Kidney epithelial cell (primary cell): ENCODE results near the gene ARHGAP21. TPM values are rescaled to one million over a fixed set of nuclear protein-coding genes. Genes with fewer than 3 reads are reported as not detected.
A peak's percentile ranks its signal among the peaks of the same experiment; 100 is the strongest.
"Not testable (repeated sequence)": the region's sequence is repeated elsewhere in the genome, so short reads cannot be mapped to it uniquely, and the experiment has no call there.

Experiments used
- DNase-seq: peaks from one replicate; pipeline ENCODE4 v3.0.0-alpha.2; 2010; ENCODE audit warnings: low read depth
- H3K27me3 ChIP-seq: 2 replicates; pipeline ENCODE4 v1.6.0; 2011; ENCODE audit warnings: low read length; ENCODE audit not compliant: control insufficient read depth, insufficient read depth
- H3K36me3 ChIP-seq: 2 replicates; pipeline ENCODE4 v1.5.1; 2011; ENCODE audit warnings: low read length; ENCODE audit not compliant: control insufficient read depth, insufficient read depth
- H3K4me3 ChIP-seq: 2 replicates; pipeline ENCODE4 v1.5.1; 2011; ENCODE audit warnings: low read depth, mild to moderate bottlenecking, control low read depth, low read length
- total RNA-seq: library from RNA; depleted of rRNA; stranded (reverse); fragments of >200 nt; gene quantifications from 2 replicates; pipeline ENCODE4 v1.2.3, GENCODE V29; 2015
- TF ChIP-seq, protein P1 (sequence below): IDR thresholded peaks from 2 replicates; pipeline ENCODE4 v1.5.1; 2011; ENCODE audit warnings: mild to moderate bottlenecking, moderate library complexity, low read length, control low read depth, inconsistent platforms; ENCODE audit not compliant: insufficient read depth, poor library complexity, severe bottlenecking

Gene ARHGAP21
- total RNA-seq, result 71.8 and 73.0 TPM in 2 replicates

DNA sequence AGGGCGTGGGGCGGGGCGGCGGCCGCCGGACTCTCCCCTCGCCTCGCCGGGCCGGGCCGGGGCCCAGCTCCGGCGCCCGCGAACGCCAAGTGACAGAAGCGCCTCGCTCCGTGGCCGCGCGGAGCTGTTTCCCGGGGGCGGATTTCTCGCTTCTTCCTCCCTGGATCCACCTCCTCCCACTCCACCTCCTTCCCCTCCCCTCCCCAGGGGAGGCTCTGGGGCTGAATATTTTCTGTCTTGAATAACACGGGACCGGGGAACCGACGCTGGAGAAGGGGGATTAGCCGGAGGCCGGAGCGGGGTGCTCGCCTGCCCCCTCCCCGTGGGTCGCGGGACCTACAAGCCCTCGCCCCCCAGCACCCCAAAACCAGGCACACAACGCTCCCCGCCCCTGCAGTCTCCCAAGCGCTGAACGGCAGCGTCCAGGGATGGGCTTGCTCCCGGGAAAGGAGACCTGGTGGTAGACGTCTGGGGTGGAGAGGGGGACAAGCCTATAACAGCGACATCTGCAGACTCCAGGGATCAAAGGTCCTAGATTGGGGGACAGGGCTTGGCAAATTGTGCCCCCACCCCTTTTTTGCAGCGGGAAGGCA, at the start of gene ARHGAP21:
ARHGAP21 (minus strand) TSS at position 100 of the 593 bp plus-strand sequence. CDS start 1,988 bp downstream, outside the sequence.
- Histone ChIP-seq H3K4me3 (peak within 1 kb of the TSS; percentile 83), H3K36me3 (no peaks in the 10 kb centered on the region), H3K27me3 (no peaks in the 10 kb centered on the region)
- DNase-seq, result no peak
- TF ChIP-seq, protein P1, sequence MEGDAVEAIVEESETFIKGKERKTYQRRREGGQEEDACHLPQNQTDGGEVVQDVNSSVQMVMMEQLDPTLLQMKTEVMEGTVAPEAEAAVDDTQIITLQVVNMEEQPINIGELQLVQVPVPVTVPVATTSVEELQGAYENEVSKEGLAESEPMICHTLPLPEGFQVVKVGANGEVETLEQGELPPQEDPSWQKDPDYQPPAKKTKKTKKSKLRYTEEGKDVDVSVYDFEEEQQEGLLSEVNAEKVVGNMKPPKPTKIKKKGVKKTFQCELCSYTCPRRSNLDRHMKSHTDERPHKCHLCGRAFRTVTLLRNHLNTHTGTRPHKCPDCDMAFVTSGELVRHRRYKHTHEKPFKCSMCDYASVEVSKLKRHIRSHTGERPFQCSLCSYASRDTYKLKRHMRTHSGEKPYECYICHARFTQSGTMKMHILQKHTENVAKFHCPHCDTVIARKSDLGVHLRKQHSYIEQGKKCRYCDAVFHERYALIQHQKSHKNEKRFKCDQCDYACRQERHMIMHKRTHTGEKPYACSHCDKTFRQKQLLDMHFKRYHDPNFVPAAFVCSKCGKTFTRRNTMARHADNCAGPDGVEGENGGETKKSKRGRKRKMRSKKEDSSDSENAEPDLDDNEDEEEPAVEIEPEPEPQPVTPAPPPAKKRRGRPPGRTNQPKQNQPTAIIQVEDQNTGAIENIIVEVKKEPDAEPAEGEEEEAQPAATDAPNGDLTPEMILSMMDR, result no peak

DNA sequence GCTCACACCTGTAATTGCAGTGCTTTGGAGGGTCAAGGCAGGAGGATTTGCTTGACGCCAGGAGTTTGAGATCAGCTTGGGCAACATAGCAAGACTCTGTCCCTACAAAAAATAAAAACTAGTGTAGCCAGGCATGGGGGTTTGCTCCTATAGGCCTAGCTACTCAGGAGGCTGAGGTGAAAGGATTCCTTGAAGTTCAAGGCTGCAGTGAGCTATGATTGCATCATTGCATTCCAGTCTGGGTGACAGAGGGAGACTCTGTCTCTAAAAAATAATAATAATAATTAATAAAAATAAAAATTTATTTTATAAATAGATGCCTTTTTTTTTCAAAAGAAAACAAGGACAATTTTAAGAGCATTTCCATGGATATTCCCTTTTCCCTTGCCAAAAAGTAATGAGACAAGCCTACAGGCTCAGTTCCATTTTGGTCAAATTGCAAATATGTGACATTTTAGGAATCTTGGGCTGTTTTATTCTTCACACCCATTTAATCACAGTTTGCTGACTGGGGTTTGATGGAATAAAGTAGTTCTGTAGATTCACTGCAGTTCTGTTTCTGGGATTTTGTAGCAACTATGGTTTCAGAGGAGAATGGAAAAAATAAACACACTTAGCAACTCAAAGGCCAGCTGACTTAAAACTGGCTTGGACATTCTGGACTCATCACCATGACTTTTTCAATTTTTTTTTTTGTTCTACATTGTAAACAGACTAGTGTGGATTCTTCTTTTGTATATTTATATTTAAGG, 48.4 kb upstream of the ARHGAP21 start:
- no peak for DNase-seq
- TF ChIP-seq, protein P1, result no peak
- H3K36me3 ChIP-seq, result no peaks in the 10 kb centered on the region
- H3K4me3 ChIP-seq, result no peak overlapping the region
- H3K27me3 ChIP-seq, result no peaks in the 10 kb centered on the region

DNA sequence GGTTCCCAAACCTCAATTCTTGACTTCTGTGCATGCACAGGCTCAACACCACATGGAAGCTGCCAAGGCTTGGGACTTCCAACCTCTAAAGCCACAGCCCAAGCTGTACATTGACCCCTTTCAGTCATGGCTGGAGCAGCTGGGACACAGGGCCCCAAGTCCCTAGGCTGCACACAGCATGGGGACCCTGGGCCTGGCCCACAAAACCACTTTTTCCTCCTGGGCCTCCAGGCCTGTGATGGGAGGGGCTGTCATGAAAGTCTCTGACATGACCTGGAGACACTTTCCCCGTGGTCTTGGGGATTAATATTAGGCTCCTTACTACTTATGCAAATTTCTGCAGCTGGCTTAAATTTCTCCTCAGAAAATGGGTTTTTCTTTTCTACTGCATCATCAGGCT, 41.3 kb upstream of the ARHGAP21 start:
- H3K4me3 ChIP-seq, H3K27me3 ChIP-seq, H3K36me3 ChIP-seq, DNase-seq: not testable (repeated sequence)

DNA sequence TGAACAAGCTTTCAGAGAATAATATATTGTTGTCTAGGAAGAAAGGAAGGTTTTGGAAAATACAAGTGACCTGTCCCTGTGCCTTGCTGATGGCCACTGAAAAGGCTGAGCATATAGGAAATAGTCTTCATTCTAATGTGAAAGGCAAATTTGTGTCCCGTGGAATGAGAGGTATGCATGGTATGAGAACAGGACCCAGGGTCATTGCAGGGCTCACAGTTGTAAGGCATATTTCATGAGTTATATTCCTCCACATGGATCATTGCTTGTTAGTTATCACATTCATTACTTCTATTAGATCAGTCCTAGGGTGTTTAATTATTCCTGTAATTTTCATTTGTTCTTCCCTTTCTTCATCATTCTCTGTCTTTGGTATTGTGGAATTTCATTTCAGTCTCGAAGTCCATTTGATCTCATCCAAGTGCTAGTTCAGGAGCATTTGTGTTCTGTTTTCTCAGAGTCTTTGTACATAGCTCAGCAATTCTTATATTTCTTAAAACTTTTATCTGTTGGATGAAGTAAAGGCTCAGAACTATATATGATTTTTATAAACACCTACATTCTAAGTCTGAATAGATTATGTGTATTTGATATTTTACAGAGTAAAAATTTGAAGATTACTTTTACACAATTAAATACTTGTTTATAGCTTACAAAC, 39.4 kb upstream of the ARHGAP21 start:
- H3K4me3 ChIP-seq, result no peak overlapping the region
- no peak for DNase-seq
- no peaks in the 10 kb centered on the region for H3K36me3 ChIP-seq
- TF ChIP-seq, protein P1, result no peak
- H3K27me3 ChIP-seq, result no peaks in the 10 kb centered on the region

DNA sequence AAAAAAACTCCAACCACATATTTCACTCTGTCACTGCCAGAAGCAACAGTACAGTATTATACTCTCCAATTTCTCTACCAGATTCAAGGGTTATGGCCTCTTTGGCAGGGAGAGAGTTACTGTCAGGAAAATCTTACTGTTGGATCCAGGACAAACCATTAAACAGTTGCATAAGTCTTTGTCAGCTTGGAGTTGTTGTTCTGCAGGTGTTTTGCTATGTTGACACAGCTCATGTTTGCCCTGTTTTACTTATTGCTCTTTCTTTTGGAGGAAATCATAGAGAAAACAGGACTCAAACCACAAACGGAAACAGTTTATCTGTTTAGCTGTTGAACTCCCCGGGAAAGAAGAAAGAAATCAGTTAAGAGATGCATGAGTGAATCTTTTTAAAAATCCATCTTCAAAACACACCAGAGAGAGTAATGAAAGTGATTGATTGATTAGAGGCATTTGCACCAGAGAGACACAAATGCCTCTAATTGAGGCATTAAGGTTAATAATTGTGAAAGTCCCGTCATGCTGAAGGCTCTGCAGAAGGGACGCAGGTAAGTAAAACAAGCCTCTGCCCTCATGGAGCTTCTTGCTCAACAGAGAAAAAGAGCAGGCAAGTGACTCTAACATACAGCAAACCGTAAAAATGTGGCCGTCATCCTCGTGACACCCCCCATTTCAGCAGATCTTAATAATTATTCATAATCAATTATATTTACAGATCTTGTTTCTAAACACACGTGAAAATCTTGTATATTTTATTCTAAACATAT, 38.7 kb upstream of the ARHGAP21 start:
- Histone ChIP-seq H3K27me3 (no peaks in the 10 kb centered on the region), H3K4me3 (no peak overlapping the region), H3K36me3 (no peaks in the 10 kb centered on the region)
- DNase-seq, result no peak
- TF ChIP-seq, protein P1, result no peak

DNA sequence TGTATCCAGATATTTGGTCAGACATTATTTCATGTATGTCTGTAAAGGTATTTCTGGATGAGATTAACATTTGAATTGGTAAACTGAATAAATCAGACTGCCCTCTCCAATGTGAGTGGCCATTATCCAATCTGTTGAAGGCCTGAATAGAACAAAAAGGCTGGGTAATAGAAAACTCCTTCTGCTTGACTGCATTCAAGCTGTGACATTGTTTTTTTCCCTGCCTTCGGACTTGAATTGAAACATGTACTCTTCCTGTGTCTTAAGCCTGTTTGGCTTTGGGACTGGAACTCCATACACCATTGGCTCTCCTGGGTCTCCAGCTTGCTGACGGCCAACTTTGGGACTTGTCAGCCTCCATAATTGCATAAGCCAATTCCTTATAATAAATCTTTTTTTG, 36.0 kb upstream of the ARHGAP21 start:
- H3K4me3 ChIP-seq, result no peak overlapping the region
- TF ChIP-seq, protein P1, result no peak
- H3K27me3 ChIP-seq, result no peaks in the 10 kb centered on the region
- no peak for DNase-seq
- no peaks in the 10 kb centered on the region for H3K36me3 ChIP-seq

DNA sequence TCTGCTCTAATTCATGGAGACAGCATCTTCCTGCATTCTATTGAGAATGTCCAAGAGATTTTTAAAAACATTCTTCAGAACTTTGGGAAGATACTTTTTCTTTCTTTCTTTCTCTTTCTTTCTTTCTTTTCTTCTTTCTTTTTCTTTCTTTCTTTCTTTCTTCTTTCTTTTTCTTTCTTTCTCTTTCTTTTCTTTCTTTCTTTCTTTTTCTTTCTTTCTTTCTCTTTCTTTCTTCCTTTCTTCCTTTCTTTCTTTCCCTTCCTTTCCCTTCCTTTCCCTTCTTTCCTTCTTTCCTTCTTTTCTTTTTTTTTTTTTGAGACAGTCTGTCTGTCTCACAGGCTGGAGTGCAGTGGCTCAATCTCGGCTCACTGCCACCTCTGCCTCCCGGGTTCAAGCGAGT, 34.6 kb upstream of the ARHGAP21 start:
- H3K4me3 ChIP-seq, H3K36me3 ChIP-seq, H3K27me3 ChIP-seq, DNase-seq: not testable (repeated sequence)
